Tibial nerve (tissue), 4 donors: Measurements from ENCODE around the gene PCBP3. TPM values are rescaled to one million over a fixed set of nuclear protein-coding genes. Genes with fewer than 3 reads are reported as not detected.

Experiments used
- DNase-seq, 2 donors: peaks; one replicate each; pipeline ENCODE4 v3.0.0-alpha.2; 2019; ENCODE audit warnings: low spot score in 2 of 2
- H3K27ac ChIP-seq, 4 donors: fragments of 200-600 bp; sonication (generic) in 3 of 4; one replicate each; pipeline ENCODE4 v1.5.1; 2017 to 2019; ENCODE audit warnings: mild to moderate bottlenecking in 1 of 4
- H3K27me3 ChIP-seq, 2 donors: fragments of 200-600 bp; sonication (generic) in 1 of 2; one replicate each; pipeline versions ENCODE4 v1.5.1 to v1.6.0; 2017 to 2019
- H3K36me3 ChIP-seq, 3 donors: fragments of 200-600 bp; sonication (generic); one replicate each; pipeline ENCODE4 v1.5.1; 2018 to 2019
- H3K4me1 ChIP-seq, 4 donors: fragments of 200-600 bp; sonication (generic) in 3 of 4; one replicate each; pipeline ENCODE4 v1.5.1; 2017 to 2019
- H3K4me3 ChIP-seq, 4 donors: fragments of 200-600 bp; sonication (generic) in 3 of 4; one replicate each; pipeline ENCODE4 v1.5.1; 2017 to 2019; ENCODE audit warnings: mild to moderate bottlenecking in 1 of 4, moderate library complexity in 1 of 4
- H3K9me3 ChIP-seq, 4 donors: fragments of 200-600 bp; sonication (generic) in 3 of 4; one replicate each; pipeline ENCODE4 v1.5.1; 2017 to 2019
- EP300 ChIP-seq, 2 donors: sonication (generic); formaldehyde crosslinking; IDR thresholded peaks; one replicate each; pipeline ENCODE4 v1.6.1; 2017; ENCODE audit warnings: antibody characterized with exemption in 2 of 2, mild to moderate bottlenecking in 1 of 2
- POLR2A ChIP-seq, 2 donors: fragments of 450-650 bp; IDR thresholded peaks; one replicate each; pipeline ENCODE4 v1.6.1; 2017; ENCODE audit warnings: antibody characterized with exemption in 2 of 2, mild to moderate bottlenecking in 2 of 2, moderate library complexity in 2 of 2
- WGBS, 2 donors: methylation state at CpG; one replicate each; pipeline ENCODE4 v1.1.5; 2018; 5-methylcytosine and 5-hydroxymethylcytosine counted together
- total RNA-seq, 4 donors: library from RNA; depleted of rRNA; stranded (reverse); fragments of >200 nt; gene quantifications; one replicate each; pipeline ENCODE4 v1.1.0, GENCODE V29; 2016
- TF ChIP-seq, protein P1 (sequence below), 5 experiments: fragments of 200-600 bp in 3 of 5; fragments of 450-650 bp in 2 of 5; sonication (generic) in 3 of 5; IDR thresholded peaks; one replicate each; pipeline ENCODE4 v1.5.1; 2016 to 2019; ENCODE audit warnings: antibody characterized with exemption in 5 of 5, mild to moderate bottlenecking in 3 of 5, moderate library complexity in 2 of 5

Gene PCBP3
- total RNA-seq, 4 donors from 2014 or later: 4.2 to 13.4 (median 9.6) TPM

DNA sequence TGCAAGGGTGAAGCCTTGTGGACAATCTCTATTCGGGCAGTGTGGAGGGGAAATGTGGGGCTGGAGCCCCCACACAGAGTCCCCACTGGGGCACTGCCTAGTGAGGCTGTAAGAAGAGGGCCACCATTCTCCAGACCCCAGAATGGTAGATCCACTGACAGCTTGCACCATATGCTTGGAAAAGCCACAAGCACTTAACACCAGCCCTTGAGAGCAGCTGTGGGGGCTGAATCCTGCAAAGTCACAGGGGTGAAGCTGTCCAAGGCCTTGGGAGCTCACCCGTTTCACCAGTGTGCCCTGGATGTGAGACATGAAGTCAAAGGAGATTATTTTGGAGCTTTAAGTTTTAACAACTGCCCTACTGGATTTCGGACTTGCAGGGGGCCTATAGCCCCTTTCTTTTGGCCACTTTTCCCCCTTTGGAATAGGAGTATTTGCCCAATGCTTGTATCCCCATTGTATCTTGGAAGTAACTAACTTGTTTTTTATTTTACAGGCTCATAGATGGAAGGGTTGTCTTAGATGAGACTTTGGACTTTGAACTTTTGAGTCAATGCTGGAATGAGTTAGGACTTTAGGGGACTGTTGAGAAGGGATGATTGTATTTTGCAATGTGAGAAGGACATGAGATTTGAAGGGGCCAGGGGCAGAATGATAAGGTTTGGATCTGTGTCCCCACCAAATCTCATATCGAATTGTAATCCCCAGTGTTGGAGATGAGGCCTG lies 321.7 kb downstream of the PCBP3 start:
- Histone ChIP-seq H3K36me3 (no peaks in the 10 kb centered on the region), H3K27ac (no peak overlapping the region), H3K27me3 (no peaks in the 10 kb centered on the region), H3K4me1 (peaks cover 0 to 1% (median under 1%) of the 10 kb centered on the region in 4 donors), H3K4me3 (no peak overlapping the region), H3K9me3 (peaks cover 0 to 15% (median 0%) of the 10 kb centered on the region in 4 donors)
- DNase-seq: no peak
- TF ChIP-seq, protein P1, sequence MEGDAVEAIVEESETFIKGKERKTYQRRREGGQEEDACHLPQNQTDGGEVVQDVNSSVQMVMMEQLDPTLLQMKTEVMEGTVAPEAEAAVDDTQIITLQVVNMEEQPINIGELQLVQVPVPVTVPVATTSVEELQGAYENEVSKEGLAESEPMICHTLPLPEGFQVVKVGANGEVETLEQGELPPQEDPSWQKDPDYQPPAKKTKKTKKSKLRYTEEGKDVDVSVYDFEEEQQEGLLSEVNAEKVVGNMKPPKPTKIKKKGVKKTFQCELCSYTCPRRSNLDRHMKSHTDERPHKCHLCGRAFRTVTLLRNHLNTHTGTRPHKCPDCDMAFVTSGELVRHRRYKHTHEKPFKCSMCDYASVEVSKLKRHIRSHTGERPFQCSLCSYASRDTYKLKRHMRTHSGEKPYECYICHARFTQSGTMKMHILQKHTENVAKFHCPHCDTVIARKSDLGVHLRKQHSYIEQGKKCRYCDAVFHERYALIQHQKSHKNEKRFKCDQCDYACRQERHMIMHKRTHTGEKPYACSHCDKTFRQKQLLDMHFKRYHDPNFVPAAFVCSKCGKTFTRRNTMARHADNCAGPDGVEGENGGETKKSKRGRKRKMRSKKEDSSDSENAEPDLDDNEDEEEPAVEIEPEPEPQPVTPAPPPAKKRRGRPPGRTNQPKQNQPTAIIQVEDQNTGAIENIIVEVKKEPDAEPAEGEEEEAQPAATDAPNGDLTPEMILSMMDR (IDR thresholded peaks at IDR 0.05): no peak
- TF ChIP-seq EP300 (IDR thresholded peaks at IDR 0.05) (no peak), POLR2A (IDR thresholded peaks at IDR 0.05) (no peak)
- 81 to 91% methylated on average over 4 of the region's 4 CpGs for WGBS, 2 donors

DNA sequence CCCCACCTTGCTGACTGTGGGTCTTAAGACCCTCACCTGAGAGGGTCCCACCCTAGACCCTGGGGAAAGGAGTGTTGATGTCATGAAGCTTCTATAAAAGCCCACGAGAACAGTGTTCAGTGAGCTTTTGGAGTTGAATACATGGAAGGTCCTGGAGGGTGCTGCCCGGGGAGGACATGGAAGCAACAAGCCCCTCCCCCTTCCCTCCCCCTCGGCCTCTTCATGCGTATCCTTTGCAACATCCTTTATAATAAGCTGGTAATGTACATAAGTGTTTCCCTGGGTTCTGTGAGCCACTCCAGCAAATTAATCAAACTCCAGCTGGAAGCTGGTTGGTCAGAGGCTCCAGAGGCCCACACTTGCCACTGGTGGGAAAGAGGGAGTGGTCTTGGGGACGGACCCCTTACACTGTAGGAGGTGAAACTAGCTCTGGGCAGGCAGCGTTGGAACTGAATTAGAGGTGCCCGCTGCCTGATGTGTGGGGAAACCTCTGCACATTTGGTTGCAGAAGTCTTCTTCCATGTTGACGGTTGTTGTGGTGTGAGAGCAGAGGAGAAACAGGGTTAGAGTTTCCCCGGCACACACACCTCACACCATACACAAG lies 323.4 kb downstream of the PCBP3 start:
- no peak for TF ChIP-seq POLR2A (IDR thresholded peaks at IDR 0.05)
- no peak for TF ChIP-seq EP300 (IDR thresholded peaks at IDR 0.05)
- TF ChIP-seq, protein P1 (IDR thresholded peaks at IDR 0.05): no peak
- Histone ChIP-seq H3K27me3 (no peaks in the 10 kb centered on the region), H3K36me3 (no peaks in the 10 kb centered on the region), H3K9me3 (peaks cover 0 to 15% (median 0%) of the 10 kb centered on the region in 4 donors), H3K4me1 (peaks cover 0 to 18% (median 16%) of the 10 kb centered on the region in 4 donors), H3K27ac (no peak overlapping the region), H3K4me3 (no peak overlapping the region)
- DNase-seq: no peak
- WGBS, 2 donors: 66 to 76% methylated on average over 9 of the region's 9 CpGs

DNA sequence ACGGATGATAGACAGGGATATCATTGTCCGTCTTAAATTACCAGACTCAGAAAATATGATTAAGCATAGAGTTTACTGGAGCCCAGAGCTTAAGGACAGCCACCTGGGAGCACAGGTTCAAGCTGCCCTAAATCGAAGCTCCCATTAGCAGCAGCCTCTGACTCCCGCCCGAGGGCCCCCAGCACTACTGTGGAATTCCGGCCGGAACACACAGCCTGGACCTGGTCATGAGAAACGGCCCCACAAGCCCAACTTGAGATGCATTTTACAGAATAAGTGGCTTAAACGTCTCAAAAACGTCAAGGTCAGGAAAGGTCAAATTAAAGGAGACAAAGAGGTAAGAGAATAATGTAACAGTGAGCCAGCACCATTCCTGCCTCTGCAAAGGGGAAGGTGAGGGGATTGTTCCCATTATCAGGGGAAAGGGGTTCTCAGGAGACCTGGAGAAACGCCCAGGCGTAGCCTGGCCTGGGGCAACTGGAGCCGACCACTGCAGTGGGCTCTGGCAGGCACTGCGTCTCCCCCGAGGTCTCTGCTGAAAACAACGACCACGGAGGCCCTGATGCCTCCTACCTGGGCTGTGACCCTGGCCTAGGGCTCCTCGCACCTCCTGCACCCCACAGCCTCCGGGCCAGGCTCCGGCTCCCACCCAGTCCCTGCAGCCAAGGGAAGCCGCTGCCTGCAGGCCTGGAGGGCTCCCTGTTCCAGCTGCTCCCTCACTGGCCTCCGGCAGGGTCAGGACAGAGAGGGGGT lies 326.6 kb downstream of the PCBP3 start:
- peaks cover 0 to 45% (median 43%) of the 10 kb centered on the region in 4 donors for H3K4me1 ChIP-seq
- H3K4me3 ChIP-seq: no peak overlapping the region
- no peaks in the 10 kb centered on the region for H3K27me3 ChIP-seq
- no peaks in the 10 kb centered on the region for H3K36me3 ChIP-seq
- no peak for DNase-seq
- WGBS, 2 donors: 67 to 79% methylated on average over 15 to 22 of the region's 22 CpGs
- H3K27ac ChIP-seq: peak overlapping the region in 1 of 4 donors; percentile 94
- TF ChIP-seq, protein P1 (IDR thresholded peaks at IDR 0.05): no peak
- TF ChIP-seq EP300 (IDR thresholded peaks at IDR 0.05) (no peak), POLR2A (IDR thresholded peaks at IDR 0.05) (no peak)
- H3K9me3 ChIP-seq: peaks cover 0 to 2% (median 0%) of the 10 kb centered on the region in 4 donors

DNA sequence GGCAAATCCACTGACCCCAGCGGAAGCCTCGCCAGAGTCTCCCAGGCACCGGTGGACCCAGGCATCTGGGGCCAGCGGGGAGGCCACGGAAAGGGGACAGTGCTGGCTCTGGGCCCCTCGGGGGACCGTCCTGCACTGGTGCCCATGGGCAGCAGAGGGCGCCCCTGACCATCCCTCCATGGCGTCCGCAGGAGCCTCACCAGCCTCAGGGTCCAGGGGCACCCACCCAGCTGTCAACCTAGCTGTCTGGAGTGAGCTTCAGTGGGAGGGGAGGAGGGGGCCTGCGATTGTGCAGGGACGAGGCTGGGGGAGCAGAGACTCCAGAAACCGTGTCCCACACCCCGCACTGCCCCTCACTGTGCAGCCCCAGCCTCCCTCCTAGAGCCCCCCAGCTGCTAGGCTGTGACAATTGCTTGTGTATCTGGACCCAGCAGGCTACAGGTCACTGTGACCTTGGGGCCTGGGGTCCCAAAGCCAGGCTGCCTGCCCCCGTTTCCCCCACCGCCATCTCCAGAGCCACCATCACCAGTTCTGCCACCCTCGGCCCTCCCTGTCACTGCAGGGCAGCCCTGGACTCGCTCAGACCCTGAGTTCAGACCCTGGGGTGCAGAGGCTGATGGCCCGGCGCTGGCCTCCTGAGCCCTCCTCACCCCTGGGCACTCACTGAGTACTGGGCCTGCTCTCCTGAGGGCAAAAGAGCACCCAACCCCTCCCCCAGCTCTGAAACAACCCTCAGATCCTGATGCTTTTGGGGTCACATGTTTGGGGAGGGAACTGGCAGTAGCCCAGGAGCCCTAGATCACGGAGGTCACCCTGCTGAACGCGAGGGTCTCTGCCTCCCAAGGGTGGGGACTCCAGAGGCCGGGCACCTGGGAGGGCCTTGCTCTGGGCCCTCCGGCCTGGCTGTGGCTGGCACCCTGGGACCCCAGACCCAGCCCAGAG lies 327.4 kb downstream of the PCBP3 start:
- Histone ChIP-seq H3K27me3 (no peaks in the 10 kb centered on the region), H3K4me3 (no peak overlapping the region), H3K27ac (peak overlapping the region; percentile 16 to 98 (median 91)), H3K36me3 (no peaks in the 10 kb centered on the region), H3K4me1 (peaks cover 0 to 49% (median 46%) of the 10 kb centered on the region in 4 donors), H3K9me3 (no peaks in the 10 kb centered on the region)
- WGBS, 2 donors: 22 to 54% methylated on average over 15 to 20 of the region's 25 CpGs
- TF ChIP-seq, protein P1 (IDR thresholded peaks at IDR 0.05): peak; percentile 84 to 95 (median 93)
- TF ChIP-seq EP300 (IDR thresholded peaks at IDR 0.05): no peak
- peak in 1 of 2 donors; percentile 65 for DNase-seq
